Uterus (tissue), 2 donors: Measurements from ENCODE around the gene CEBPG.

Experiments used
- CTCF ChIP-seq, 4 experiments: fragments of 200-600 bp in 2 of 4; fragments of 450-650 bp in 2 of 4; sonication (generic) in 2 of 4; IDR thresholded peaks; one replicate each; pipeline ENCODE4 v1.5.1; 2016 to 2019; ENCODE audit warnings: antibody characterized with exemption in 4 of 4, mild to moderate bottlenecking in 2 of 4, moderate library complexity in 1 of 4
- POLR2A ChIP-seq, 2 donors: fragments of 450-650 bp; IDR thresholded peaks; one replicate each; pipeline ENCODE4 v1.6.1; 2016; ENCODE audit warnings: antibody characterized with exemption in 2 of 2, mild to moderate bottlenecking in 1 of 2, moderate library complexity in 1 of 2

GRCh38 chr19:33390908-33391630 lies 17.6 kb downstream of the CEBPG start:
- no peak for TF ChIP-seq CTCF (IDR thresholded peaks at IDR 0.05)
- TF ChIP-seq POLR2A (IDR thresholded peaks at IDR 0.05) = no peak
